PC-9 (cell line): ENCODE measurements around the gene SRC. TPM values are rescaled to one million over a fixed set of nuclear protein-coding genes. Genes with fewer than 3 reads are reported as not detected.

Experiments used
- BruUV-seq: library from RNA; stranded (reverse); fragments of 400-500 nt; replicated peaks from 2 replicates; lab custom pipeline; 2021; lab: Mats Ljungman, UMichigan
- CTCF ChIA-PET: fragments of 300-600 bp; sonication (Branson Sonifier 250); formaldehyde crosslinking; loops from one replicate; lab custom pipeline; 2022; ENCODE audit warnings: antibody characterized with exemption; lab: Charles Lee
- POLR2A ChIA-PET: fragments of 300-600 bp; sonication (Branson Sonifier 250); formaldehyde crosslinking; loops from one replicate; lab custom pipeline; 2022; ENCODE audit warnings: antibody characterized with exemption; ENCODE audit not compliant: unreplicated experiment; lab: Charles Lee
- DNase-seq, 2 experiments: peaks; one replicate each; pipeline versions ENCODE4 v3.0.0 to v3.0.0-alpha.2; 2015 to 2022; ENCODE audit warnings: mixed read lengths in 1 of 2
- H2AFZ ChIP-seq: fragments of 200-600 bp; sonication (generic); 2 replicates; pipeline ENCODE4 v1.8.1; 2017; ENCODE audit warnings: antibody characterized with exemption
- H3F3A ChIP-seq: fragments of 200-600 bp; sonication (generic); 2 replicates; pipeline ENCODE4 v1.8.1; 2017; ENCODE audit warnings: antibody characterized with exemption, mild to moderate bottlenecking, low read depth; ENCODE audit not compliant: insufficient read depth
- H3K27ac ChIP-seq: fragments of 200-600 bp; sonication (generic); 2 replicates; pipeline ENCODE4 v1.6.1; 2016; ENCODE audit warnings: mixed run types
- H3K27me3 ChIP-seq: fragments of 200-600 bp; sonication (generic); 2 replicates; pipeline ENCODE4 v1.6.1; 2016; ENCODE audit warnings: low read depth, mixed run types; ENCODE audit not compliant: insufficient read depth
- H3K36me3 ChIP-seq: fragments of 200-600 bp; sonication (generic); 2 replicates; pipeline ENCODE4 v1.6.1; 2016; ENCODE audit warnings: low read depth, mixed run types
- H3K4me1 ChIP-seq: fragments of 200-600 bp; sonication (generic); replicated peaks from 2 replicates; pipeline ENCODE4 v1.6.1; 2016; ENCODE audit warnings: mixed run types; ENCODE audit not compliant: insufficient read depth
- H3K4me2 ChIP-seq: fragments of 200-600 bp; sonication (generic); 2 replicates; pipeline ENCODE4 v1.6.1; 2017; ENCODE audit warnings: mixed run types
- H3K4me3 ChIP-seq: fragments of 200-600 bp; sonication (generic); 2 replicates; pipeline ENCODE4 v1.6.1; 2016; ENCODE audit warnings: mixed run types
- H3K79me2 ChIP-seq: fragments of 200-600 bp; sonication (generic); 2 replicates; pipeline ENCODE4 v1.6.1; 2017; ENCODE audit warnings: low read depth, mixed run types
- H3K9me2 ChIP-seq: fragments of 200-600 bp; sonication (generic); 2 replicates; pipeline ENCODE4 v1.8.1; 2017; ENCODE audit warnings: mild to moderate bottlenecking; ENCODE audit not compliant: insufficient read depth
- H3K9me3 ChIP-seq: fragments of 200-600 bp; sonication (generic); 2 replicates; pipeline ENCODE4 v1.8.1; 2016; ENCODE audit warnings: low read depth; ENCODE audit not compliant: insufficient read depth
- H4K20me1 ChIP-seq: fragments of 200-600 bp; sonication (generic); 2 replicates; pipeline ENCODE4 v1.8.1; 2017; ENCODE audit not compliant: insufficient read depth
- EZH2 ChIP-seq: fragments of 200-600 bp; sonication (generic); IDR thresholded peaks from 2 replicates; pipeline ENCODE4 v1.8.0; 2017; ENCODE audit warnings: antibody characterized with exemption, low read depth
- intact Hi-C: fragments of 100-400 bp; cut with micrococcal nuclease; formaldehyde crosslinking; loops from one replicate; pipeline ENCODE4 v1.10.0; 2022; ENCODE audit not compliant: unreplicated experiment
- total RNA-seq: library from RNA; stranded (reverse); gene quantifications from 2 replicates; pipeline ENCODE4 v1.2.3, GENCODE V29; 2021
- TF ChIP-seq, protein P1 (sequence below): fragments of 200-600 bp; sonication (generic); conservative IDR thresholded peaks from 2 replicates; pipeline ENCODE4 v1.6.1; 2017; ENCODE audit warnings: mixed run types, antibody characterized with exemption, mild to moderate bottlenecking, moderate library complexity

SRC gene
- total RNA-seq, 1 experiment from 2014 or later, result 58.4 TPM

DNA sequence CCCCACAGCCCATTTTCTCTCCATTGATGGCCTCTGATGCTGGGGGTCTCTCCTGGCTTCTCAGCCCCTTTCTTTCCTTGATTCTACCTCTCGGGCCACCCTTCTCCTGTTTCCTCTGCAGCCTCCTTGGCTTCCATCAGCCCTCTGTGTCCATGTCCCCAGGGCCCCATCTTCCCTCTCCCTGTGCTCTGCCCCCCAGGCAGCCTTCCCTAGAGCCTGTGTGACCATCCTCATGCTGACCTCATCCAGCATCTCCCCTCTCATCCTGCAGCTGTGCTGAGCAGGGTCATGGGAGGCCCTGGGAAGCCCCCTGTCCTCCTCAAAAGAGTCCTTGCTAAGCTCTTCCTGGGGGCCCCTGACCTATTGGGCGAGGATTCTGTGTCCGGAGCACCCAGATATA, 101.7 kb downstream of the SRC start:
- no peaks in the 10 kb centered on the region for H3K4me1 ChIP-seq
- H3K9me3 ChIP-seq, result no peaks in the 10 kb centered on the region
- intact Hi-C loops, result no loop called here
- H2AFZ ChIP-seq, result no peak overlapping the region
- H3K9me2 ChIP-seq, result no peaks in the 10 kb centered on the region
- H3K27ac ChIP-seq, result no peak overlapping the region
- H4K20me1 ChIP-seq, result no peaks in the 10 kb centered on the region
- no peak overlapping the region for H3K4me2 ChIP-seq
- no peak for TF ChIP-seq EZH2
- TF ChIP-seq, protein P1, sequence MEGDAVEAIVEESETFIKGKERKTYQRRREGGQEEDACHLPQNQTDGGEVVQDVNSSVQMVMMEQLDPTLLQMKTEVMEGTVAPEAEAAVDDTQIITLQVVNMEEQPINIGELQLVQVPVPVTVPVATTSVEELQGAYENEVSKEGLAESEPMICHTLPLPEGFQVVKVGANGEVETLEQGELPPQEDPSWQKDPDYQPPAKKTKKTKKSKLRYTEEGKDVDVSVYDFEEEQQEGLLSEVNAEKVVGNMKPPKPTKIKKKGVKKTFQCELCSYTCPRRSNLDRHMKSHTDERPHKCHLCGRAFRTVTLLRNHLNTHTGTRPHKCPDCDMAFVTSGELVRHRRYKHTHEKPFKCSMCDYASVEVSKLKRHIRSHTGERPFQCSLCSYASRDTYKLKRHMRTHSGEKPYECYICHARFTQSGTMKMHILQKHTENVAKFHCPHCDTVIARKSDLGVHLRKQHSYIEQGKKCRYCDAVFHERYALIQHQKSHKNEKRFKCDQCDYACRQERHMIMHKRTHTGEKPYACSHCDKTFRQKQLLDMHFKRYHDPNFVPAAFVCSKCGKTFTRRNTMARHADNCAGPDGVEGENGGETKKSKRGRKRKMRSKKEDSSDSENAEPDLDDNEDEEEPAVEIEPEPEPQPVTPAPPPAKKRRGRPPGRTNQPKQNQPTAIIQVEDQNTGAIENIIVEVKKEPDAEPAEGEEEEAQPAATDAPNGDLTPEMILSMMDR, result no peak
- H3K4me3 ChIP-seq, result no peak overlapping the region
- BruUV-seq, result no TSS peak
- peaks cover 92% of the 10 kb centered on the region for H3K27me3 ChIP-seq
- POLR2A ChIA-PET, result no interaction called here
- no peaks in the 10 kb centered on the region for H3K36me3 ChIP-seq
- no peak for DNase-seq
- H3F3A ChIP-seq, result no peaks in the 10 kb centered on the region
- H3K79me2 ChIP-seq, result no peaks in the 10 kb centered on the region
- CTCF ChIA-PET, result interaction anchor here (0.6 kb wide), 1 partner anchor 69 kb away, joined by 3 read pairs; no protein-coding TSS in a partner anchor

DNA sequence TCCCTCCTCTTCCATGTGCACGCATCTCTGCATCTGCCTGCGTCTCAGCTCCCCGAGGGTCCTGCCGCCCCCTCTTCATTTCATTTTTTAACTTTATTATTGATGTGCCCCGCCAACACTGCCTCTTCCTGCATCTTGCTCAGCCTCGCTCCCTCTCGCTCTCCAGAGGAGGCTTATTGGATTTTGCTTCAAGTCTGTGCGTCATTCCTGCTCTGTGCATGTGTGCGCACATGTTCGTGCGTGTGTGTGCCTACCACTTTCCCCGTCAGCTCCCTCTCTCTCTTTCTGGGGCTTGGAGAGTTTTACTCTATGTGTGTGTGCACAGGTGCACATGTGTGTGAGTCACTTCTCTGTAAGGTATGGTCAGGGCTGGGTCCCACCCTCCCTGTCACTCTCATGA, 103.3 kb downstream of the SRC start:
- POLR2A ChIA-PET, result no interaction called here
- Histone ChIP-seq H3K27ac (no peak overlapping the region), H3K79me2 (no peaks in the 10 kb centered on the region), H3K9me3 (0 out of 2 replicates have a peak, but pooled peaks cover 3% of the 10 kb centered on the region), H3K9me2 (no peaks in the 10 kb centered on the region), H3K4me1 (no peaks in the 10 kb centered on the region), H3K27me3 (peaks cover 92% of the 10 kb centered on the region), H3K4me3 (no peak overlapping the region), H3K4me2 (no peak overlapping the region), H3K36me3 (no peaks in the 10 kb centered on the region), H4K20me1 (no peaks in the 10 kb centered on the region), H2AFZ (no peak overlapping the region), H3F3A (no peaks in the 10 kb centered on the region)
- CTCF ChIA-PET, result no interaction called here
- DNase-seq, result no peak
- BruUV-seq, result no TSS peak
- intact Hi-C loops, result no loop called here
- TF ChIP-seq, protein P1, result no peak
- no peak for TF ChIP-seq EZH2

DNA sequence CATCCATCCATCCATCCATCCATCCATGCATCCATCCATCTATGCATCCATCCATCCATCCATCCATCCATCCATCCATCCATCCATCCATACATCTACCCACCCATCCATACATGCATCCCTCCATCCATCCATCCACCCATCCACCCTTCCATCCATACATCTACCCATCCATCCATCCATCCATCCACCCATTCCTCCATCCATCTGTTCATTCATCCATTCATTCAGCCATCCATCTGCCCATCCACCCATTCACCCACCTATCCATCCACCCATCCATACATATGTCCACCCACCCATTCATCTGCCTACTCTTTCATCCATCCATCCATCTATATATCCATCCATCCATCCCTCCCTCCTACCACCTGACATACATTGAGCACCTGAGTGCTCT, 104.4 kb downstream of the SRC start:
- H4K20me1 ChIP-seq, result no peaks in the 10 kb centered on the region
- no peaks in the 10 kb centered on the region for H3K79me2 ChIP-seq
- peaks cover 92% of the 10 kb centered on the region for H3K27me3 ChIP-seq
- H3K9me2 ChIP-seq, result no peaks in the 10 kb centered on the region
- CTCF ChIA-PET, result no interaction called here
- BruUV-seq, result no TSS peak
- TF ChIP-seq, protein P1, result no peak
- TF ChIP-seq EZH2, result no peak
- no peaks in the 10 kb centered on the region for H3K4me1 ChIP-seq
- H3K9me3 ChIP-seq, result 0 out of 2 replicates have a peak, but pooled peaks cover 3% of the 10 kb centered on the region
- no peak for DNase-seq
- no peaks in the 10 kb centered on the region for H3F3A ChIP-seq
- no peak overlapping the region for H3K4me2 ChIP-seq
- H3K27ac ChIP-seq, result no peak overlapping the region
- H2AFZ ChIP-seq, result no peak overlapping the region
- no peak overlapping the region for H3K4me3 ChIP-seq
- intact Hi-C loops, result no loop called here
- POLR2A ChIA-PET, result no interaction called here
- H3K36me3 ChIP-seq, result no peaks in the 10 kb centered on the region
